Thymus (tissue), 11 donors: ENCODE measurements around the gene TMEM181. TPM values are rescaled to one million over a fixed set of nuclear protein-coding genes. Genes with fewer than 3 reads are reported as not detected.

Source experiments
- DNase-seq, 9 donors: peaks; one replicate each; pipeline ENCODE4 v3.0.0-alpha.2; 2013; ENCODE audit warnings: low spot score in 9 of 9, low read depth in 6 of 9, missing footprints in 1 of 9
- H3K27ac ChIP-seq, 2 donors: one replicate each; pipeline ENCODE4 v1.5.1; 2013; ENCODE audit warnings: control low read depth in 1 of 2, low read depth in 1 of 2, low read length in 1 of 2, mild to moderate bottlenecking in 1 of 2, moderate library complexity in 1 of 2
- H3K27me3 ChIP-seq, 2 donors: one replicate each; pipeline ENCODE4 v1.5.1; 2013; ENCODE audit warnings: low read length in 1 of 2; ENCODE audit not compliant: control insufficient read depth in 2 of 2, insufficient read depth in 1 of 2
- H3K36me3 ChIP-seq, 2 donors: one replicate each; pipeline ENCODE4 v1.5.1; 2013; ENCODE audit warnings: low read length in 1 of 2, mild to moderate bottlenecking in 1 of 2, moderate library complexity in 1 of 2; ENCODE audit not compliant: control insufficient read depth in 2 of 2, insufficient read depth in 2 of 2
- H3K4me1 ChIP-seq, 2 donors: one replicate each; pipeline ENCODE4 v1.5.1; 2013; ENCODE audit warnings: low read length in 2 of 2; ENCODE audit not compliant: control insufficient read depth in 2 of 2, insufficient read depth in 2 of 2
- H3K4me3 ChIP-seq, 2 donors: one replicate each; pipeline ENCODE4 v1.5.1; 2013; ENCODE audit warnings: low read length in 2 of 2, control low read depth in 1 of 2, mild to moderate bottlenecking in 1 of 2
- H3K9me3 ChIP-seq, 2 donors: one replicate each; pipeline ENCODE4 v1.5.1; 2013; ENCODE audit warnings: low read length in 1 of 2, mild to moderate bottlenecking in 1 of 2; ENCODE audit not compliant: control insufficient read depth in 2 of 2, insufficient read depth in 1 of 2
- WGBS: extraction: QIAGEN DNeasy Blood & Tissue Kit; methylation state at CpG from one replicate; pipeline ENCODE4 v1.1.7; 2013; 5-methylcytosine and 5-hydroxymethylcytosine counted together
- polyA plus RNA-seq: library from polyadenylated mRNA; stranded (reverse); fragments of 200-250 nt; gene quantifications from one replicate; pipeline ENCODE4 v1.2.3, GENCODE V29; 2013
- total RNA-seq: library from RNA; stranded (reverse); fragments of 120-200 nt; gene quantifications from one replicate; pipeline ENCODE4 v1.2.4, GENCODE V29; 2013
- donor health status: healthy.

The TMEM181 gene
- total and polyA plus RNA-seq, 2 donors = 8.6 to 21.0 TPM

GRCh38 chr6:158566207-158566818, 6.4 kb downstream of the TMEM181 start:
- no peak for DNase-seq
- H3K27me3 ChIP-seq = no peaks in the 10 kb centered on the region
- H3K4me3 ChIP-seq = no peak overlapping the region
- no peak overlapping the region for H3K27ac ChIP-seq
- WGBS = 99% methylated on average over 9 of the region's 9 CpGs
- H3K36me3 ChIP-seq = peaks cover 0 to 3% of the 10 kb centered on the region in 2 donors
- H3K4me1 ChIP-seq = peaks cover 5 to 11% of the 10 kb centered on the region in 2 donors
- peaks cover 0 to 5% of the 10 kb centered on the region in 2 donors for H3K9me3 ChIP-seq

- Histone ChIP-seq H3K36me3 (peaks cover 0 to 6% of the 10 kb centered on the region in 2 donors), H3K4me1 (peaks cover 4 to 6% of the 10 kb centered on the region in 2 donors), H3K9me3 (peaks cover 0 to 5% of the 10 kb centered on the region in 2 donors), H3K27me3 (no peaks in the 10 kb centered on the region), H3K4me3 (no peak overlapping the region), H3K27ac (no peak overlapping the region)
- 98% methylated on average over 10 of the region's 10 CpGs for WGBS
- no peak for DNase-seq
These were observed 7.3 kb downstream of the TMEM181 start for GRCh38 chr6:158567152-158567551.

- Histone ChIP-seq H3K4me1 (peaks cover 4 to 6% of the 10 kb centered on the region in 2 donors), H3K27ac (no peak overlapping the region)
- WGBS = 84% methylated on average over 12 of the region's 12 CpGs
These were observed 8.0 kb downstream of the TMEM181 start for GRCh38 chr6:158567871-158568401.

GRCh38 chr6:158568549-158568948, 8.7 kb downstream of the TMEM181 start:
- Histone ChIP-seq H3K27me3 (no peaks in the 10 kb centered on the region), H3K36me3 (peaks cover 2 to 8% of the 10 kb centered on the region in 2 donors), H3K9me3 (peaks cover 0 to 3% of the 10 kb centered on the region in 2 donors), H3K4me1 (peaks cover 4 to 6% of the 10 kb centered on the region in 2 donors), H3K27ac (no peak overlapping the region), H3K4me3 (no peak overlapping the region)
- DNase-seq = no peak
- 91% methylated on average over 5 of the region's 5 CpGs for WGBS

More at GRCh38 chr6:158567871-158568401, 8.0 kb downstream of the TMEM181 start:
- Histone ChIP-seq H3K36me3 (peaks cover 0 to 5% of the 10 kb centered on the region in 2 donors), H3K9me3 (peaks cover 0 to 5% of the 10 kb centered on the region in 2 donors), H3K27me3 (no peaks in the 10 kb centered on the region), H3K4me3 (no peak overlapping the region)
- no peak for DNase-seq

GRCh38 chr6:158569036-158569435, 9.1 kb downstream of the TMEM181 start:
- no peak overlapping the region for H3K27ac ChIP-seq
- peaks cover 3 to 6% of the 10 kb centered on the region in 2 donors for H3K4me1 ChIP-seq
- peaks cover 5 to 8% of the 10 kb centered on the region in 2 donors for H3K36me3 ChIP-seq
- no peak overlapping the region for H3K4me3 ChIP-seq
- no peaks in the 10 kb centered on the region for H3K9me3 ChIP-seq
- 95% methylated on average over 9 of the region's 9 CpGs for WGBS
- no peak for DNase-seq
- no peaks in the 10 kb centered on the region for H3K27me3 ChIP-seq

GRCh38 chr6:158570681-158570962, 10.7 kb downstream of the TMEM181 start:
- peaks cover 5 to 8% of the 10 kb centered on the region in 2 donors for H3K36me3 ChIP-seq
- DNase-seq = no peak
- H3K9me3 ChIP-seq = no peaks in the 10 kb centered on the region
- no peaks in the 10 kb centered on the region for H3K27me3 ChIP-seq
- H3K4me1 ChIP-seq = no peaks in the 10 kb centered on the region
- no peak overlapping the region for H3K27ac ChIP-seq
- WGBS = 94% methylated on average over 3 of the region's 3 CpGs
- H3K4me3 ChIP-seq = no peak overlapping the region

- H3K9me3 ChIP-seq = no peaks in the 10 kb centered on the region
- H3K27me3 ChIP-seq = no peaks in the 10 kb centered on the region
- DNase-seq = no peak
- no peak overlapping the region for H3K27ac ChIP-seq
- WGBS = 94% methylated on average over 26 of the region's 26 CpGs
- H3K36me3 ChIP-seq = peaks cover 8% of the 10 kb centered on the region in 2 donors
- H3K4me3 ChIP-seq = no peak overlapping the region
- H3K4me1 ChIP-seq = no peaks in the 10 kb centered on the region
These were observed 12.1 kb downstream of the TMEM181 start for GRCh38 chr6:158571826-158572652.

- Histone ChIP-seq H3K4me3 (no peak overlapping the region), H3K27ac (no peak overlapping the region), H3K27me3 (no peaks in the 10 kb centered on the region), H3K9me3 (peaks cover 0 to 2% of the 10 kb centered on the region in 2 donors), H3K36me3 (peaks cover 8 to 11% of the 10 kb centered on the region in 2 donors), H3K4me1 (no peaks in the 10 kb centered on the region)
- no peak for DNase-seq
- 98% methylated on average over 28 of the region's 28 CpGs for WGBS
These were observed 13.0 kb downstream of the TMEM181 start for GRCh38 chr6:158572653-158573541.
